AG10803 (cell line): Measurements from ENCODE around the gene WRAP53.
A peak's percentile ranks its signal among the peaks of the same experiment; 100 is the strongest.

Experiments used
- DNase-seq: peaks from one replicate; pipeline ENCODE4 v3.0.0; 2010; ENCODE audit warnings: low read depth
- H3K4me3 ChIP-seq: 2 replicates; pipeline ENCODE4 v1.5.1; 2011; ENCODE audit warnings: mild to moderate bottlenecking, low read length, control low read depth
- CTCF ChIP-seq: conservative IDR thresholded peaks from 2 replicates; pipeline ENCODE4 v1.5.1; 2011; ENCODE audit warnings: mild to moderate bottlenecking, low read length, control low read depth, inconsistent platforms

Gene WRAP53

GRCh38 chr17:7704601-7705268 is 16.5 kb downstream of the WRAP53 start, which contains the start of gene EFNB3:
EFNB3 (plus strand) TSS chr17:7705202; CDS start chr17:7705599, 397 bp downstream.
- no peak for DNase-seq
- H3K4me3 ChIP-seq, result peak within 1 kb of the TSS; percentile 63
- TF ChIP-seq CTCF, result no peak

- no peak for TF ChIP-seq CTCF
- DNase-seq, result no peak
- H3K4me3 ChIP-seq, result peak overlapping the region; percentile 63
Observed at GRCh38 chr17:7705269-7706255, 17.3 kb downstream of the WRAP53 start.

GRCh38 chr17:7706631-7707354 is 18.5 kb downstream of the WRAP53 start:
- no peak for DNase-seq
- no peak for TF ChIP-seq CTCF
- no peak overlapping the region for H3K4me3 ChIP-seq

GRCh38 chr17:7707446-7707845 is 19.2 kb downstream of the WRAP53 start:
- TF ChIP-seq CTCF, result no peak
- DNase-seq, result no peak
- no peak overlapping the region for H3K4me3 ChIP-seq

- DNase-seq, result no peak
- no peak for TF ChIP-seq CTCF
- H3K4me3 ChIP-seq, result no peak overlapping the region
Observed at GRCh38 chr17:7707858-7708750, 19.8 kb downstream of the WRAP53 start.

- DNase-seq, result no peak
- H3K4me3 ChIP-seq, result no peak overlapping the region
- no peak for TF ChIP-seq CTCF
Observed at GRCh38 chr17:7709031-7709430, 20.8 kb downstream of the WRAP53 start.
